Neural cell (in vitro differentiated cells): ENCODE results near the gene C2orf42.
"Not testable (repeated sequence)": the region's sequence is repeated elsewhere in the genome, so short reads cannot be mapped to it uniquely, and the experiment has no call there.

Experiments
- EP300 ChIP-seq: fragments of 450-650 bp; conservative IDR thresholded peaks from 2 replicates; pipeline ENCODE4 v1.6.1; 2014; ENCODE audit warnings: antibody characterized with exemption, mild to moderate bottlenecking, moderate library complexity; ENCODE audit not compliant: poor library complexity, severe bottlenecking
- EZH2 ChIP-seq: fragments of 200-600, 300-800 bp; shearing (Covaris generic), sonication (generic); IDR thresholded peaks from 2 replicates; pipeline ENCODE4 v1.6.1; 2014; ENCODE audit warnings: antibody characterized with exemption, low read length, borderline replicate concordance, mild to moderate bottlenecking; ENCODE audit not compliant: insufficient read depth, poor library complexity, severe bottlenecking
- MXI1 ChIP-seq: fragments of 450-650 bp; conservative IDR thresholded peaks from 2 replicates; pipeline ENCODE4 v1.6.1; 2014; ENCODE audit warnings: antibody characterized with exemption, mild to moderate bottlenecking; ENCODE audit not compliant: poor library complexity, severe bottlenecking
- POLR2AphosphoS5 ChIP-seq: IDR thresholded peaks from 2 replicates; pipeline ENCODE4 v1.6.1; 2012
- RAD21 ChIP-seq: fragments of 450-650 bp; conservative IDR thresholded peaks from 2 replicates; pipeline ENCODE4 v1.6.1; 2014; ENCODE audit warnings: antibody characterized with exemption, mild to moderate bottlenecking, moderate library complexity
- SMC3 ChIP-seq: fragments of 450-650 bp; conservative IDR thresholded peaks from 2 replicates; pipeline ENCODE4 v1.6.1; 2014; ENCODE audit warnings: antibody characterized with exemption, mild to moderate bottlenecking, moderate library complexity; ENCODE audit not compliant: poor library complexity
- TAF1 ChIP-seq: IDR thresholded peaks from 2 replicates; pipeline ENCODE4 v1.6.1; 2012; ENCODE audit warnings: low read depth
- TF ChIP-seq, protein P1 (sequence below): fragments of 450-650 bp; IDR thresholded peaks from 2 replicates; pipeline ENCODE4 v1.5.1; 2014; ENCODE audit warnings: antibody characterized with exemption, mild to moderate bottlenecking, moderate library complexity; ENCODE audit not compliant: poor library complexity, severe bottlenecking
- TF ChIP-seq, protein P2 (sequence below): IDR thresholded peaks from 2 replicates; pipeline ENCODE4 v1.6.1; 2012; ENCODE audit warnings: borderline replicate concordance

DNA sequence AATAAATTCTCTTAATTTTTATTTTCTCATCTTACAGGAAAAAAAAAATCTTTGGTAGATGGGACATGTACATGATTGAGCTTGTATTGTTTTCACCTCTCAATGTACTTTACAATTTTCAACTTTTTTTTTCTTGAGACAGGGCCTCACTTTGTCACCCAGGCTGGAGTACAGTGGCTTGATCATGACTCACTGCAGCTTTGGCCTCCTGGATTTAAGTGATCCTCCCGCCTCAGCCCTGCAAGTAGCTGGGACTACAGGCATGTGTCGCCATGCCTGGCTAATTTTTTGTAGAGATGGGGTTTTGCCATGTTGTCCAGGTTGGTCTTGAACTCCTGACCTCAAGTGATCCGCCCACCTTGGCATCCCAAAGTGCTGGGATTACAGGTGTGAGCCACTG lies 32.5 kb upstream of the C2orf42 start:
- TF ChIP-seq, protein P1, sequence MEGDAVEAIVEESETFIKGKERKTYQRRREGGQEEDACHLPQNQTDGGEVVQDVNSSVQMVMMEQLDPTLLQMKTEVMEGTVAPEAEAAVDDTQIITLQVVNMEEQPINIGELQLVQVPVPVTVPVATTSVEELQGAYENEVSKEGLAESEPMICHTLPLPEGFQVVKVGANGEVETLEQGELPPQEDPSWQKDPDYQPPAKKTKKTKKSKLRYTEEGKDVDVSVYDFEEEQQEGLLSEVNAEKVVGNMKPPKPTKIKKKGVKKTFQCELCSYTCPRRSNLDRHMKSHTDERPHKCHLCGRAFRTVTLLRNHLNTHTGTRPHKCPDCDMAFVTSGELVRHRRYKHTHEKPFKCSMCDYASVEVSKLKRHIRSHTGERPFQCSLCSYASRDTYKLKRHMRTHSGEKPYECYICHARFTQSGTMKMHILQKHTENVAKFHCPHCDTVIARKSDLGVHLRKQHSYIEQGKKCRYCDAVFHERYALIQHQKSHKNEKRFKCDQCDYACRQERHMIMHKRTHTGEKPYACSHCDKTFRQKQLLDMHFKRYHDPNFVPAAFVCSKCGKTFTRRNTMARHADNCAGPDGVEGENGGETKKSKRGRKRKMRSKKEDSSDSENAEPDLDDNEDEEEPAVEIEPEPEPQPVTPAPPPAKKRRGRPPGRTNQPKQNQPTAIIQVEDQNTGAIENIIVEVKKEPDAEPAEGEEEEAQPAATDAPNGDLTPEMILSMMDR: not testable (repeated sequence)
- not testable (repeated sequence) for TF ChIP-seq SMC3, TAF1, POLR2AphosphoS5, EZH2, RAD21, MXI1, EP300
- TF ChIP-seq, protein P2, sequence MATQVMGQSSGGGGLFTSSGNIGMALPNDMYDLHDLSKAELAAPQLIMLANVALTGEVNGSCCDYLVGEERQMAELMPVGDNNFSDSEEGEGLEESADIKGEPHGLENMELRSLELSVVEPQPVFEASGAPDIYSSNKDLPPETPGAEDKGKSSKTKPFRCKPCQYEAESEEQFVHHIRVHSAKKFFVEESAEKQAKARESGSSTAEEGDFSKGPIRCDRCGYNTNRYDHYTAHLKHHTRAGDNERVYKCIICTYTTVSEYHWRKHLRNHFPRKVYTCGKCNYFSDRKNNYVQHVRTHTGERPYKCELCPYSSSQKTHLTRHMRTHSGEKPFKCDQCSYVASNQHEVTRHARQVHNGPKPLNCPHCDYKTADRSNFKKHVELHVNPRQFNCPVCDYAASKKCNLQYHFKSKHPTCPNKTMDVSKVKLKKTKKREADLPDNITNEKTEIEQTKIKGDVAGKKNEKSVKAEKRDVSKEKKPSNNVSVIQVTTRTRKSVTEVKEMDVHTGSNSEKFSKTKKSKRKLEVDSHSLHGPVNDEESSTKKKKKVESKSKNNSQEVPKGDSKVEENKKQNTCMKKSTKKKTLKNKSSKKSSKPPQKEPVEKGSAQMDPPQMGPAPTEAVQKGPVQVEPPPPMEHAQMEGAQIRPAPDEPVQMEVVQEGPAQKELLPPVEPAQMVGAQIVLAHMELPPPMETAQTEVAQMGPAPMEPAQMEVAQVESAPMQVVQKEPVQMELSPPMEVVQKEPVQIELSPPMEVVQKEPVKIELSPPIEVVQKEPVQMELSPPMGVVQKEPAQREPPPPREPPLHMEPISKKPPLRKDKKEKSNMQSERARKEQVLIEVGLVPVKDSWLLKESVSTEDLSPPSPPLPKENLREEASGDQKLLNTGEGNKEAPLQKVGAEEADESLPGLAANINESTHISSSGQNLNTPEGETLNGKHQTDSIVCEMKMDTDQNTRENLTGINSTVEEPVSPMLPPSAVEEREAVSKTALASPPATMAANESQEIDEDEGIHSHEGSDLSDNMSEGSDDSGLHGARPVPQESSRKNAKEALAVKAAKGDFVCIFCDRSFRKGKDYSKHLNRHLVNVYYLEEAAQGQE: not testable (repeated sequence)
